ENCODE measurements around the gene DEK. TPM values are rescaled to one million over a fixed set of nuclear protein-coding genes. Genes with fewer than 3 reads are reported as not detected.
A peak's percentile ranks its signal among the peaks of the same experiment; 100 is the strongest.
"Not testable (repeated sequence)": the region's sequence is repeated elsewhere in the genome, so short reads cannot be mapped to it uniquely, and the experiment has no call there.

The DEK gene
- total and polyA plus RNA-seq, 5 donors from 2014 or later = 34.9 to 75.3 (median 69.4) TPM

GRCh38 chr6:18209539-18210197 lies 54.7 kb downstream of the DEK start:
- DNase-seq (no peak), ATAC-seq (ENCODE audit: low read depth in 2 of 2) (no peak)
- Histone ChIP-seq H3K36me3 (ENCODE audit: control insufficient read depth, insufficient read depth, low read length) (peaks cover 20% of the 10 kb centered on the region), H3K27ac (ENCODE audit: insufficient read depth, low read length, poor library complexity, severe bottlenecking) (no peak overlapping the region), H3K9me3 (ENCODE audit: control insufficient read depth in 2 of 2, low read length in 2 of 2) (no peaks in the 10 kb centered on the region), H3K27me3 (ENCODE audit: control insufficient read depth, insufficient read depth, low read length) (no peaks in the 10 kb centered on the region), H3K4me3 (ENCODE audit: low read depth, low read length) (no peak overlapping the region), H3K4me1 (ENCODE audit: control insufficient read depth, insufficient read depth, low read length, poor library complexity, severe bottlenecking) (no peaks in the 10 kb centered on the region)
- Mint-ChIP-seq H3K9me3 (no peaks in the 10 kb centered on the region), H3K27me3 (no peaks in the 10 kb centered on the region), H3K4me1 (peaks cover 0 to 13% (median 8%) of the 10 kb centered on the region in 4 donors), H3K36me3 (peaks cover 49% of the 10 kb centered on the region), H3K27ac (no peak overlapping the region), H3K4me3 (no peak overlapping the region)

GRCh38 chr6:18208778-18209177 lies 55.6 kb downstream of the DEK start:
- not testable (repeated sequence) for ATAC-seq (ENCODE audit: low read depth in 2 of 2); H3K4me3 Mint-ChIP-seq; H3K9me3 ChIP-seq (ENCODE audit: control insufficient read depth in 2 of 2, low read length in 2 of 2); H3K27me3 Mint-ChIP-seq; H3K4me3 ChIP-seq (ENCODE audit: low read depth, low read length); H3K27me3 ChIP-seq (ENCODE audit: control insufficient read depth, insufficient read depth, low read length); H3K4me1 Mint-ChIP-seq; H3K27ac Mint-ChIP-seq; H3K27ac ChIP-seq (ENCODE audit: insufficient read depth, low read length, poor library complexity, severe bottlenecking); DNase-seq; H3K4me1 ChIP-seq (ENCODE audit: control insufficient read depth, insufficient read depth, low read length, poor library complexity, severe bottlenecking); H3K9me3 Mint-ChIP-seq
- peaks cover 20% of the 10 kb centered on the region for H3K36me3 ChIP-seq (ENCODE audit: control insufficient read depth, insufficient read depth, low read length)
- peaks cover 44% of the 10 kb centered on the region for H3K36me3 Mint-ChIP-seq

- Mint-ChIP-seq H3K27me3 (no peaks in the 10 kb centered on the region), H3K4me1 (peaks cover 0 to 10% (median 5%) of the 10 kb centered on the region in 4 donors), H3K36me3 (peaks cover 45% of the 10 kb centered on the region), H3K9me3 (no peaks in the 10 kb centered on the region), H3K4me3 (no peak overlapping the region), H3K27ac (no peak overlapping the region)
- H3K27ac ChIP-seq (ENCODE audit: insufficient read depth, low read length, poor library complexity, severe bottlenecking) = no peak overlapping the region
- ATAC-seq (ENCODE audit: low read depth in 2 of 2) (no peak), DNase-seq (no peak)
- no peaks in the 10 kb centered on the region for H3K27me3 ChIP-seq (ENCODE audit: control insufficient read depth, insufficient read depth, low read length)
- no peak overlapping the region for H3K4me3 ChIP-seq (ENCODE audit: low read depth, low read length)
- no peaks in the 10 kb centered on the region for H3K4me1 ChIP-seq (ENCODE audit: control insufficient read depth, insufficient read depth, low read length, poor library complexity, severe bottlenecking)
- peaks cover 20% of the 10 kb centered on the region for H3K36me3 ChIP-seq (ENCODE audit: control insufficient read depth, insufficient read depth, low read length)
- no peaks in the 10 kb centered on the region for H3K9me3 ChIP-seq (ENCODE audit: control insufficient read depth in 2 of 2, low read length in 2 of 2)
These were observed 56.4 kb downstream of the DEK start for GRCh38 chr6:18207949-18208348.

- Histone ChIP-seq H3K27ac (ENCODE audit: insufficient read depth, low read length, poor library complexity, severe bottlenecking) (no peak overlapping the region), H3K27me3 (ENCODE audit: control insufficient read depth, insufficient read depth, low read length) (no peaks in the 10 kb centered on the region), H3K36me3 (ENCODE audit: control insufficient read depth, insufficient read depth, low read length) (peaks cover 21% of the 10 kb centered on the region), H3K4me1 (ENCODE audit: control insufficient read depth, insufficient read depth, low read length, poor library complexity, severe bottlenecking) (no peaks in the 10 kb centered on the region), H3K4me3 (ENCODE audit: low read depth, low read length) (no peak overlapping the region), H3K9me3 (ENCODE audit: control insufficient read depth in 2 of 2, low read length in 2 of 2) (no peaks in the 10 kb centered on the region)
- Mint-ChIP-seq H3K4me1 (peaks cover 0 to 10% (median 4%) of the 10 kb centered on the region in 4 donors), H3K4me3 (no peak overlapping the region), H3K9me3 (no peaks in the 10 kb centered on the region), H3K36me3 (peaks cover 46% of the 10 kb centered on the region), H3K27ac (no peak overlapping the region), H3K27me3 (no peaks in the 10 kb centered on the region)
- ATAC-seq (ENCODE audit: low read depth in 2 of 2) = no peak
- DNase-seq = no peak
These were observed 56.9 kb downstream of the DEK start for GRCh38 chr6:18207438-18207837.

- Mint-ChIP-seq H3K36me3 (peaks cover 45% of the 10 kb centered on the region), H3K27ac (no peak overlapping the region), H3K27me3 (no peaks in the 10 kb centered on the region), H3K9me3 (no peaks in the 10 kb centered on the region), H3K4me1 (peaks cover 0 to 6% (median 3%) of the 10 kb centered on the region in 4 donors), H3K4me3 (no peak overlapping the region)
- Histone ChIP-seq H3K36me3 (ENCODE audit: control insufficient read depth, insufficient read depth, low read length) (peaks cover 28% of the 10 kb centered on the region), H3K4me1 (ENCODE audit: control insufficient read depth, insufficient read depth, low read length, poor library complexity, severe bottlenecking) (no peaks in the 10 kb centered on the region), H3K27me3 (ENCODE audit: control insufficient read depth, insufficient read depth, low read length) (no peaks in the 10 kb centered on the region), H3K27ac (ENCODE audit: insufficient read depth, low read length, poor library complexity, severe bottlenecking) (no peak overlapping the region), H3K4me3 (ENCODE audit: low read depth, low read length) (no peak overlapping the region), H3K9me3 (ENCODE audit: control insufficient read depth in 2 of 2, low read length in 2 of 2) (no peaks in the 10 kb centered on the region)
- no peak for ATAC-seq (ENCODE audit: low read depth in 2 of 2)
- DNase-seq = no peak
These were observed 57.7 kb downstream of the DEK start for GRCh38 chr6:18206591-18206990.

- H3K36me3 ChIP-seq (ENCODE audit: control insufficient read depth, insufficient read depth, low read length) = peaks cover 42% of the 10 kb centered on the region
- no peaks in the 10 kb centered on the region for H3K4me1 ChIP-seq (ENCODE audit: control insufficient read depth, insufficient read depth, low read length, poor library complexity, severe bottlenecking)
- Mint-ChIP-seq H3K4me1 (no peaks in the 10 kb centered on the region), H3K9me3 (no peaks in the 10 kb centered on the region), H3K36me3 (peaks cover 46% of the 10 kb centered on the region), H3K27ac (peak overlapping the region in 2 of 3 donors; percentile 1 to 13), H3K4me3 (no peak overlapping the region), H3K27me3 (no peaks in the 10 kb centered on the region)
- H3K27me3 ChIP-seq (ENCODE audit: control insufficient read depth, insufficient read depth, low read length) = no peaks in the 10 kb centered on the region
- H3K27ac ChIP-seq (ENCODE audit: insufficient read depth, low read length, poor library complexity, severe bottlenecking) = no peak overlapping the region
- no peak overlapping the region for H3K4me3 ChIP-seq (ENCODE audit: low read depth, low read length)
- no peaks in the 10 kb centered on the region for H3K9me3 ChIP-seq (ENCODE audit: control insufficient read depth in 2 of 2, low read length in 2 of 2)
- DNase-seq (no peak), ATAC-seq (ENCODE audit: low read depth in 2 of 2) (no peak)
These were observed 59.6 kb downstream of the DEK start for GRCh38 chr6:18204691-18205090.

GRCh38 chr6:18203786-18204185 lies 60.5 kb downstream of the DEK start:
- H3K4me1 Mint-ChIP-seq = no peaks in the 10 kb centered on the region
- no peak overlapping the region for H3K27ac ChIP-seq (ENCODE audit: insufficient read depth, low read length, poor library complexity, severe bottlenecking)
- H3K4me3 ChIP-seq (ENCODE audit: low read depth, low read length) = no peak overlapping the region
- peaks cover 45% of the 10 kb centered on the region for H3K36me3 ChIP-seq (ENCODE audit: control insufficient read depth, insufficient read depth, low read length)
- H3K4me3 Mint-ChIP-seq = no peak overlapping the region
- no peaks in the 10 kb centered on the region for H3K4me1 ChIP-seq (ENCODE audit: control insufficient read depth, insufficient read depth, low read length, poor library complexity, severe bottlenecking)
- no peaks in the 10 kb centered on the region for H3K27me3 ChIP-seq (ENCODE audit: control insufficient read depth, insufficient read depth, low read length)
- no peaks in the 10 kb centered on the region for H3K9me3 ChIP-seq (ENCODE audit: control insufficient read depth in 2 of 2, low read length in 2 of 2)
- no peaks in the 10 kb centered on the region for H3K27me3 Mint-ChIP-seq
- no peak for DNase-seq
- no peak for ATAC-seq (ENCODE audit: low read depth in 2 of 2)
- H3K9me3 Mint-ChIP-seq = no peaks in the 10 kb centered on the region
- no peak overlapping the region for H3K27ac Mint-ChIP-seq
- peaks cover 40% of the 10 kb centered on the region for H3K36me3 Mint-ChIP-seq

GRCh38 chr6:18192026-18192425 lies 72.3 kb downstream of the DEK start:
- ATAC-seq (ENCODE audit: low read depth in 2 of 2) (no peak), DNase-seq (no peak)
- no peaks in the 10 kb centered on the region for H3K4me1 ChIP-seq (ENCODE audit: control insufficient read depth, insufficient read depth, low read length, poor library complexity, severe bottlenecking)
- no peak overlapping the region for H3K4me3 ChIP-seq (ENCODE audit: low read depth, low read length)
- peaks cover 40% of the 10 kb centered on the region for H3K36me3 Mint-ChIP-seq
- no peaks in the 10 kb centered on the region for H3K27me3 ChIP-seq (ENCODE audit: control insufficient read depth, insufficient read depth, low read length)
- no peaks in the 10 kb centered on the region for H3K27me3 Mint-ChIP-seq
- peaks cover 0 to 1% (median 0%) of the 10 kb centered on the region in 7 donors for H3K9me3 Mint-ChIP-seq
- no peak overlapping the region for H3K27ac Mint-ChIP-seq
- no peak overlapping the region for H3K27ac ChIP-seq (ENCODE audit: insufficient read depth, low read length, poor library complexity, severe bottlenecking)
- no peak overlapping the region for H3K4me3 Mint-ChIP-seq
- H3K36me3 ChIP-seq (ENCODE audit: control insufficient read depth, insufficient read depth, low read length) = peaks cover 17% of the 10 kb centered on the region
- H3K9me3 ChIP-seq (ENCODE audit: control insufficient read depth in 2 of 2, low read length in 2 of 2) = no peaks in the 10 kb centered on the region
- H3K4me1 Mint-ChIP-seq = no peaks in the 10 kb centered on the region
